Measurements from ENCODE around the gene EGFR.

The EGFR gene

DNA sequence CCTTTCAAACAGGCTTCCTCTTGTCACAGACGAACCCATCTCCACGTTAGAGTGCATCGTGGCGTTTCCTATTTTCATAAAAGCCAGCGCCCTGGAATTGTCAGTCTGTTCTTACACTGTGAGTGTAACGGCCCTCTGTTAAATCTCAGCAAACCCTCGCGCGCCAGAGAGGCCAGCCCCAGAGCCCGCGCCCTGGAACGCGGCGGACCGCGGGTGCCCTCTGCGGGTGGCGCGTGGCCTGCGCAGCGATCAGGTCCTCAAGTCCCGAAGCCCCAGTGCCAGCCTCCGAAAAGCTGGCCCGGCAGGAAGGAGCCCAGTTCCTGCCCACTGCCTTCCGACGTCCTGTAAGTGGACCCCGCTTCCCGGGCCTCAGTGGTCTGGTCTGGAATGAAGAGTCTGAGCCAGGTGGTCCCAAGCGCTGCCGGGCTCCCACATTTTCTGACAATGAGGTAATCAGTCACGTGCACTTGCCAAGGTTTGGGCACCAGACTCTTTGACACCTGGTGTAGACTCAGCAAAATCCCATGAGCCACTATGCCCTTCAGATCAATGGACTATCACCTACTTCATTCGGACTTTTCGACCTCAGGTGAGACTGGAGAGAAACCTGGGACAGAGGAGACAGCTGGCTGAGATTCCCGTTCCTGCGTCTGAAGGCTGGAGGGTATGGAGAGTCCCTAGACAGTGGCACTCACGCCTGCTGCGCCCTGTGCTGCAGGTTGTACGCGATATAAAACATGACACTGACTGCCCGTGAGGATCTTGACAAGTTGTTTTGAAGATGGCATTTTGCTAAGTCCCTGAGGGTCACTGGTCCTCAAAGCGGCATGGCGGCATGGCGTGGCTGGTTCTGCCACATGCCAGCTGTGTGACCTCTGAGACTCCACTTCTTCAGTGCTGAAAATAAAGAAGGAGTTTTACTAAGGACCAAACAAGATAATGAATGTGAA, 237.0 kb downstream of the EGFR start:
- DNase-seq: no peak

DNA sequence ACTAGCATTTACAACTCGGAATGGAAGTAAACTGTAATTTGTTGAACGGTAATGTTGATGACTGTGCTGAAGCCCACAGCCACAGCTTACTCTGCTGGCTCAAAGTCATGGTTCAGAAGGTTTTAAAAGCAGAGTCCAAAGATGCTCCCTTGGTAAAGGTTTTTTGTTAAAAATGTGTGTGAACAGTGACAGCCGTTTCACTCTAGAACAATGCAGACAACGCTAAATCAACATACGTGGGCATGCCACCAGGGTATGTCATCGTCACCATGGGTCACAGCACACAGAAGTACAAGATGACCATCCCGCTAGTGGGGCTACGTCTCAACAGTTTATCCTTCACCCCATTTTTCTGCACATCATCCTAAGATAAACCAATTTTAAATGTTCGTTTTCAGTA, 239.8 kb downstream of the EGFR start:
- no peak for DNase-seq

DNA sequence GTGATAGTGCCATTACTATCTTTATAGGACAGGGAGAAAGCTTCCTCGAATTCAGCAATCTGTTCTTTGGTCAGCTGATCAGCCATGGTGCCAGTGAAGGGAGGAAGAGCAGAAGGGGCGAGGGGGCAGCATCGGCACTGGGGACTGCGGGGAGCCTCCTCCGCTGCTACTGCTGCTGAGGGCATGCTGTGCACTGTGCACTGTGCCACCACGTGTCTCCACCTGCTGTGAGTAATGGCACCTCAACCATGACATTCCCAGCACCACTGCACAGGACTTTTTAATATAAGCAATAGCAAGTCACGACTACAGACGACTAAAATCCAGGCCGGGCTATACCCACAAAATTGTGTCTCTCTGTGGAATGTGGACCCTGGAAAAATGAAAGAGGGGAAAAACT, 241.4 kb downstream of the EGFR start:
- DNase-seq: no peak

DNA sequence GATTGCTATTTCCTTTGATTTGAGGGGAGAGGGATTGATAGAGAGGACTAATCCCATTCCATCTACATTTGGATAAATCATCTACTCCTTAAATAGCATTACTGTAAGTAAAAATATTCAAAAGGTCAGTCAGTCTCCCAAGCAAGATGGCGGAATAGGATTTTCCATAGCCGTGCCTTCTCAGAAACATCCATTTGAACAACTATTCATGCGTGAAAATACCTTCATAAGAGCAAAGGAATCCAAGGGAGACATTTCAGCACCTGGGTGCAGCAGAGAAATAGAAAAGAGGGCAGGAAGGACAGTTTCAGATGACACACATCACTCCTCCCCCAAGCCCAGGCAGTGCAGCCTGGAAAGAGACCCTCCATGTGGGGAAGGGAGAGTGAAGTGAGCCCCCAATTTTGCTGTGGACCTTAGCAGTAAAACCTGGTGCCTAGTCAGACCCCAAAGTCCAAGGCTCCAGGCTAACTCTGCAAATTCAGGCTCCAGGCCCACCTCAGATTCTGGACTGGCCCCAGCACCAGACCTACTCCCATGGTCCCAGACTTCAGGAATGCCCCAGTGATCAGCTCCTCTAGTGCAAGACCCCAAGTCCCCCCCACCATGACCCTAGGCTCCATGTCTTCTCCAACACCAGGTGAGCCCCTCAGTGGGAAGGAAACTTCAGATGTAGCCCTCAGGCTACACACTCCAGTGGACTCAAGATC, 242.0 kb downstream of the EGFR start:
- DNase-seq: no peak

Data from NCI-H524 treated with DMSO at 0.1 percent for 48 hours (cell line).